NCI-H1092 treated with DMSO at 0.1 percent for 48 hours (cell line): ENCODE results near the gene NFIA.
"Not testable (repeated sequence)": the region's sequence is repeated elsewhere in the genome, so short reads cannot be mapped to it uniquely, and the experiment has no call there.

ENCODE experiments used
- DNase-seq: peaks from one replicate; lab custom pipeline; 2025; lab: John Stamatoyannopoulos, UW

Gene NFIA

GRCh38 chr1:61457526-61458040 lies 375.2 kb downstream of the NFIA start:
- no peak for DNase-seq

DNA sequence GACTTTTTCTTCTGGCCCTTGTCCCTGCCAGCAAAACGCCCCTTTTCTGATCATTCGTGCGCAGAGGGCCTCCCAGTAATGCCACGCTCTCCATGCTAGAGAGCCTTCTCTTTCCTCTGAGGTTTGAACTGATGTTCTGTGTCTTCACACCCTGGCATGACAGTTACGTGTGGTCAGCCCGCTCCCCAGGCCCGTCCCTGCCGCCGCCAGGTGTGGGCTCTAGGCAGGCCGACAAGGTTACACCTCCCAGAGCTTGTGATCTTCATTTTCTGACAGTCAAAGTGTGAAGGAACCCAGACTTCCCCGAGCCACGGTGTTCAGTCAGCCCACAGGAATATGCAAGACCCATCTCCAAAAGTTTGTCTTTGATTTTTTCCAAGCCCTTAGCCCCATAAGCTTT lies 377.0 kb downstream of the NFIA start:
- DNase-seq, result no peak

- DNase-seq, result no peak
Observed at GRCh38 chr1:61460191-61460590, 377.8 kb downstream of the NFIA start.

GRCh38 chr1:61461406-61462384 lies 379.3 kb downstream of the NFIA start:
- DNase-seq, result no peak

GRCh38 chr1:61462628-61463027 lies 380.3 kb downstream of the NFIA start:
- DNase-seq, result no peak

DNA sequence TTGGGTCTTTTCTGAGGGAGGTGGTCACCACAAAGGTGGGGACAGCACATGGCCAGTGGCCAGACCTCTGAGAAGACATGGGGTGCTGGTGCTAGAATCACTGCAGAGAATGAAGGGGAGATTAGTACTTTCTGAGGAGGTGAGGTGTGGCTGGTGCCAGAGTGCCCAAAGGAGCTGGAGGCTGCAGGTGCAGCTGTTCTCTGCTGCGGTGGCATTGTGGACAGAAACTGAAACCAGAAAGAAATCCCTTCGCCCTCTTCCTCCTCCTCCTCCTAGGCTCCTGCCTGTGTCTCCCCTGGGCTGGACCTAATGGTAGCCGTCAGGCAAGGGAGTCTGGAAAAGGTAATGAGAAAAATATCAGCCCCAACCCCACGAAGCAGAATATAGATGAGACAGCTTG lies 380.9 kb downstream of the NFIA start:
- no peak for DNase-seq

GRCh38 chr1:61467836-61468235 lies 385.5 kb downstream of the NFIA start:
- DNase-seq, result not testable (repeated sequence)

DNA sequence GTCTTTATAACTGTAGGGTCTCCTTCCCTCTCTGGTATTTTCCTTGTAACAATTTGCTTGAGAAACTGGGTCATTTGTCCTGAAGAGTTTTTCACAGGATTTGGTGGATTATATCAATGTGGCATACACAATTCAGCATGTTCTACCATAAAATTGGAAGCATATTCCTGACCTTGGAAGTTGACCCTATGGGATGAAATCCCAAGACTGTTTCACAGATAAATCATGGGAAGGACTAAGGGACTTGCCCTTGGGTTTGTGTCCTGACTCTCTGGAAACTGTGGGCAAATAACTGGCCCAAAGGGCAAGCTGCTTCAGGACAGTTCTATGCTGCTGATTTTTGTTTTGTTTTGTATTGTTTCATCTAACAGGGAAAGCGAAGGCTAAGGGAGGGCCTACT lies 387.0 kb downstream of the NFIA start:
- DNase-seq, result no peak

GRCh38 chr1:61472876-61473275 lies 390.5 kb downstream of the NFIA start:
- no peak for DNase-seq

DNA sequence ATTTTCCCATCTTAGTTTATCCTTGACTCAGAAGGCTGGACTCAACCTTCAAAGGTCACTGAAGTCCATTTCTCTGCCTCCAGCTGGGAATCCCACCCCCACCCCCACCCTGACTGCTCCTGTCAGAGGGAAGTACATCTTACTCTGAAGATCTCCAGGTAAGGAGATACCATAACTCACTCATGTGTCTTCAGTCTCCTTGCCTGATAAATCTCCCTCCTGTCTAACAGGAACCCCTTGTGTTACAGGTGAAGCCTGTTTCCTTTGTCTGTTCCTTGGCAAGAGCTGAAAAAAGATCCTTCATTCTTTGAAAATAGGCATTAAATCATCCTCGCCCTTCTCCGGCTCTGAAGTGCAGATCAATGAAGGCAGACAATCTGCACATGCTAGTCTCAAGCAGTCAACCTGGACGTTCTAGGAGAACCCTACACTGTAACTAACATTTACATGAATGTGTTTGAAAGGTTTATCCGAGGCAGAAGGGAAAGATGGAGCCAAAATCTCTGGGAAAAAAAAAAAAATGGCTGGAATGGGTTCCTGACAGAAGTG lies 392.0 kb downstream of the NFIA start:
- no peak for DNase-seq

DNA sequence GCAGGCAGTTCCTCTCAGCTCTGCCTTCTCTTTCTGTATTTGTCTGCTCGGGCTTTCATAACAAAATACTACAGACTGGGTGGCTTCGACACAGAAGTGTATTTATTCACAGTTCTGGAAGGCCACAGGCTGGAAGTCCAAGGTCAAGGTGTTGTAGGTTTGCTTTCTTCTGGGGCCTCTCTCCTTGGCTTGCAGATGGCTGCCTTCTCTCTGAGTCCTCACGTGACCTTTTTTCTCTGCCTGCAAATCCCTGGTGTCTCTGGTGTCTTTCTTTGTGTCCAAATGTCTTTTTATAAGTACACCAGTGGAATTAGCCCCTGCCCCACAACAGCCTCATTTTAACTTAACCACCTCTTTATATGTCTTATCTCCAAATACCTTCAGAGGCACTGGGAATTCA lies 392.6 kb downstream of the NFIA start:
- DNase-seq, result no peak

DNA sequence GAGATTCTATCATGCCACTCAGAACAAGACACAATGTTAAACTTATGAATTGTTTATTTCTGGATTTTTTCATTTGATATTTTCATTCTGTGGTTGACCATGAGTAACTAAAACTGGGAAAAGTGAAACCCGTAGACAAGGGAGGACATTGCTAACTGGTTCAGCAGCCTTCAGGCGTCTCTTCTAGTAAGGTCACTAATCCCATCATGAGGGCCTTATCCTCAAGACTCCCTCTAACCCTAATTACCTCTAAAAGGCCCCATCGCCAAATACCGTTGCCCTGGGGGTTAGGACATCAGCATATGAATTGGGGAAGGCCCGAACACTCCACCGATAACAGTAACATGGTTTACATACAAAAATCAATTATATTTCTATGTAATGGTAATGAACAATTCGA lies 394.9 kb downstream of the NFIA start:
- DNase-seq, result no peak

DNA sequence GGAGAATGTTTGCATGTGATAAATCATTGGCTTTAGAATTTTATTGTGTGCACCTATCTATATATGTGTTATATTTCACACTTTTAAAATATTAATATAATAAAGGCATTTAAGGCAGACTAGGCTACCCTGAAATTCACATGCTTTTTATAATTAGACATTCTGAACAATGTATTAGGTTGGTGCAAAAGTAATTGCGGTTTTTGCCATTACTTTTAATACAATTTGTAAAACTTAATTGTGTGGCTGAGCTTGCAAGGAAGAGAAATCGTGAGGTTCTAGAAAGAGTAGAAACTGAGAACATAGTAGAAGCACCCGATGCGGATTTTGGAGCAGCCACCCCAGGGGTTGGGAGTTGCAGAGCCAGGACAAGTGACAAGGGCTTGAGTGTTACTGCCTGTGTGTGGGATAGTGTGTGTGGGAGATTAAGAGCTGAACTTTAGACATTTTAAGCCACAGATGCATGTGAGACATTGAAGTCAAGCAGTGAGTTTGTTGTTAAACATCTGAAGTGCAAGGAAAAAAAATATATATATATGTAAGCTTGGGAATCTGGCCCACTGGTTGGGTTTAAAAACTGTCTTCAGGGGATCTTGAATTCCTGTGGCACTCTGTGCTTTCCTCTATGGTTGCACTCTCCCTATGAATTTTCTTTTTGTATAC lies 398.0 kb downstream of the NFIA start:
- DNase-seq, result no peak

DNA sequence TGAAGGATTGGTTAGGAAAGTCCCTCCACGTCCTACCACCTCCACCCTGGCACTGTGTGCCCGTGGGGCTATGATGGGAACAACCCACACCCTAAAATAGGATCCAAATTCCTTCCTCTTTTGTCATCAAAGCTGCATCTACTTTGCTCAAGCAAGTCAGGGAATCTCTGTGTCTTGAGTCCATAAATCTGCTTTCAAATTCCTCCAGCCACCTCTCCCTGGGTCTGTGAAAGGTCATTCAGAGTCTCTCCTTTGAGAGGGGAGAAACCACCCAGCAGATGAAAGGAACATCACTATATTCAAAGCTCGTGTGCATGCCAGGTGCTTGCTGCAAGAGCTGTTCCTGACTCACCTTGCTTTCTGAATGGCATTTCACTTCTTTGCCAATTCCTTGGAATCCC lies 399.0 kb downstream of the NFIA start:
- no peak for DNase-seq

- DNase-seq, result no peak
Observed at GRCh38 chr1:61482170-61482734, 399.9 kb downstream of the NFIA start.

- no peak for DNase-seq
Observed at GRCh38 chr1:61486783-61487536, 404.6 kb downstream of the NFIA start.

GRCh38 chr1:61487801-61488200 lies 405.4 kb downstream of the NFIA start:
- DNase-seq, result no peak

GRCh38 chr1:61490924-61491323 lies 408.6 kb downstream of the NFIA start:
- no peak for DNase-seq

GRCh38 chr1:61491497-61491896 lies 409.1 kb downstream of the NFIA start:
- DNase-seq, result no peak

DNA sequence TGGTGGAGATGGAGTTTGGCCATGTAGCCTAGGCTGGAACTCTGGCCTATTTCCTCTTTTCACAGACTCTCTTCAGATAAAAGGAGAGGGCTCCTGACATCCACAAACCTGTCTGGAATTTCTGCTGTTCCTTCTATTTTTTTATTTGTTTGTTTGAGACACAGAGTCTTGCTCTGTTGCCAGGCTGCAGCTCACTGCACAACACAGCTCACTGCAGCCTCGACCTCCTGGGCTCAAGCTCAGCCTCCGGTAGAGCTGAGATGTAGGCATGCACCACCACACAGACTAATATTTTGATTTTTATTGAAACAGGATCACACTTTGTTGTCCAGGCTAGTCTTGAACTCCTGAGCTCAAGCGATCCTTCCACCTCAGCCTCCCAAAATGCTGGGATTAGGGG lies 411.6 kb downstream of the NFIA start:
- no peak for DNase-seq

DNA sequence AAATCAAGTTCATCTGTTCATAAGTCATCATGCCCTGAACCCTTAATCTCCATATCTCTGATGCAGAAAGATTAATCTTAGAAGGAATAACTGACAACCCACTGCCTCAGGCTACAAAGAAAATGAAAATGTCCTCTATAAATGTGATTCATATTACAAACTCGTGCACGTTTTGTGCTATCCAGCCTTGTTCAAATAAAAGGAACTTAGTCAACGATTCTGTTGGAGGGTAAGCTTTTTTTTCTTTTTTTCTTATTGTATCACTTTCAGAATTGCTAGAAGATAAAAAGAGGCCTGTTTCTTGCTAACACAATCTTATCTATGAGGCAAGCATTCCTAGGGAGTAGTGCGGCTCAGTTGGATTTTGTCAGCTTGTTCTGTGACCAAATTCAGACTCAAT lies 414.1 kb downstream of the NFIA start:
- DNase-seq, result no peak

GRCh38 chr1:61497013-61497412 lies 414.7 kb downstream of the NFIA start:
- DNase-seq, result no peak
